GM18508 (cell line): ENCODE data around the gene ZNF789.
"Not testable (repeated sequence)": the region's sequence is repeated elsewhere in the genome, so short reads cannot be mapped to it uniquely, and the experiment has no call there.

Experiments used
- ATAC-seq: cut with Tn5 transposase; IDR thresholded peaks from one replicate; pipeline ENCODE4 v1.9.1; 2021; ENCODE audit warnings: moderate number of reproducible peaks; ENCODE audit not compliant: insufficient read depth, unreplicated experiment

Gene ZNF789

DNA sequence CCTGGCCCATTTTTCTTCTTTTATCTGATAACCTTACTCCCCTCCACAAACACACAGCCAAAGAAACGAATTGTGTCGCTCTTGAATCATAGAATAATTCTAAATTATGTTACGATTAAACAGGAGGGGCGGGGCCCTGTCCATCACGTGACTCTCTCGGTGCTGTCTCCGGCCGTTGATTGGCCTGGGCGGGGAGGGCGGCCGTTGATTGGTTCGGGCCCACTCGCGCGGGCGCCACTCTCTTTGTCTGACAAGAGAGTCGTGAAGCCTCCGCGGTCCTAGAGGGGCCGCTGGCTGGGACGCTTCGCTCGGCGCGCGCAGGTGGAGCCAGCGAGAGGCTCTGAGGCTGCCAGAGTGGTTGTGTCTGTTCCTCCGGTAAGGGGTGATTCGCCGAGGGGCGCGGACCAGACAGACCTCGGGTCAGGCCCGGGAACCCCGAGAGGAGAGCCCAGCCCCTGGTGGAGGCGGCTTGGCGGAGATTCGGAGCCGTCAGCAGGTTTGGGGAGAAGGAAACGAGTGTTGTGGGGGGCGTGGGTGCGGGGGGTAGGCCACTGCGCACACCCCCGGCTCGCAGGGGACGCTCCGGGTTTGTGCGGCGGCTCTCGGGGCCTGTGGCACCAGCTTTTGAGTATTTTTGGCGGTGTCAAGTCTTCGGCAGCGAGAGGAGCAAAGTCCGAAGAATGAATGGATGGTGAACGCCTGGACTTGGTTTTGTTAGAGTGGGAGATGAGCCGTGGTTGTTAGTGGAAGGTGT is at the start of gene ZNF789:
Gene ZNF789, plus strand, starts transcription at position 330 of the 754 bp plus-strand sequence. CDS start 3,567 bp downstream, outside the sequence.
- peak; percentile 69 for ATAC-seq

- ATAC-seq = no peak
Observed at GRCh38 chr7:99424932-99425730, 47.6 kb upstream of the ZNF789 start.

GRCh38 chr7:99428972-99429566 is 43.6 kb upstream of the ZNF789 start:
- ATAC-seq = no peak

GRCh38 chr7:99429756-99430155 is 42.9 kb upstream of the ZNF789 start:
- ATAC-seq = no peak

GRCh38 chr7:99431756-99432540 is 40.7 kb upstream of the ZNF789 start:
- not testable (repeated sequence) for ATAC-seq

DNA sequence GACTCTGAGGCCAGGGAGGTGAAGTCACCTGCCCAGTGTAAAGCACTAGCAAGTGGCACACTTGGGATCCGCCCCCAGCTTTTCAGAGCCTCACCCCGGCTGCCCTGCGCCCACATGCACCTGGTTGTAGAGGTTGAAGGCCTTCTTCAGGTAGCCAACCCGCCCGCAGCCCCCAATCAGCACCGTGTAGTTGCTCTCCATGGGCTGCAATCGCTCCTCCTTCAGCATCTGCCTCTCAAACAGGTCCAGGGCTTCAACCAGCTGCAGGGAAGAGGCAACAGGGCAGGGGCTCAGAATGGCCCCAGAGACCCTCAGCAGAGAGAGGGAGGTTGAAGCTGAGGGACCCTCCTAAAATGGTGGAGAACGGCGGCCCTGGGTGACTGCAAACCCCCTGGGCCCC is 39.5 kb upstream of the ZNF789 start:
- no peak for ATAC-seq

DNA sequence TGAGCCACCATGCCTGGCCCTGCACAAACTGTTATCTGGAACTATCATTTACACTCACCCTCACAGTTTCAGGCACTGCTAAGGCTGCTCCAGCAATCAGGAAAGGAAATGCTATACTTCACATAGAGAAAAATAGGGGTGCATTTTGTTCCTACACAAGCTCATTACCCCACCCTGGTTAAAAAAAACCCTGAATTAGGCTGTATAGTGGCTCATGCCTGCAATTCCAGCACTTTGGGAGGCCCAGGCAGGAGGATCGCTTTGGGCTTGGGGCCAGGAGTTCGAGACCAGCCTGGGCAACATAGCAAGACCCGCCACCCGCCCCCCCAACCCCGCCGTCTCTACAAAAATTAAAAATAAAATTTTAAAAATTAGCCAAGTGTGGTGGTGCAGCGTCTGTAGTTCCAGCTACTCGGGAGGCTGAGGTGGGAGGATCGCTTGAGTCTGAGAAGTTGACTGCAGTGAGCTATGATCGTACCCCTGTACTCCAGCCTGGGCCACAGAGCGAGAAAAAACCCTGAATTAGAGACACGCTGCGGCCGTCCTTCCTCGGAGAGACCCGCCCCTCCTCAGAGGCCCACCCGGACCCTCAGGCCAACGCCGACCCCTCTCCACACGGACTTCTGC is 34.6 kb upstream of the ZNF789 start:
- ATAC-seq = no peak

DNA sequence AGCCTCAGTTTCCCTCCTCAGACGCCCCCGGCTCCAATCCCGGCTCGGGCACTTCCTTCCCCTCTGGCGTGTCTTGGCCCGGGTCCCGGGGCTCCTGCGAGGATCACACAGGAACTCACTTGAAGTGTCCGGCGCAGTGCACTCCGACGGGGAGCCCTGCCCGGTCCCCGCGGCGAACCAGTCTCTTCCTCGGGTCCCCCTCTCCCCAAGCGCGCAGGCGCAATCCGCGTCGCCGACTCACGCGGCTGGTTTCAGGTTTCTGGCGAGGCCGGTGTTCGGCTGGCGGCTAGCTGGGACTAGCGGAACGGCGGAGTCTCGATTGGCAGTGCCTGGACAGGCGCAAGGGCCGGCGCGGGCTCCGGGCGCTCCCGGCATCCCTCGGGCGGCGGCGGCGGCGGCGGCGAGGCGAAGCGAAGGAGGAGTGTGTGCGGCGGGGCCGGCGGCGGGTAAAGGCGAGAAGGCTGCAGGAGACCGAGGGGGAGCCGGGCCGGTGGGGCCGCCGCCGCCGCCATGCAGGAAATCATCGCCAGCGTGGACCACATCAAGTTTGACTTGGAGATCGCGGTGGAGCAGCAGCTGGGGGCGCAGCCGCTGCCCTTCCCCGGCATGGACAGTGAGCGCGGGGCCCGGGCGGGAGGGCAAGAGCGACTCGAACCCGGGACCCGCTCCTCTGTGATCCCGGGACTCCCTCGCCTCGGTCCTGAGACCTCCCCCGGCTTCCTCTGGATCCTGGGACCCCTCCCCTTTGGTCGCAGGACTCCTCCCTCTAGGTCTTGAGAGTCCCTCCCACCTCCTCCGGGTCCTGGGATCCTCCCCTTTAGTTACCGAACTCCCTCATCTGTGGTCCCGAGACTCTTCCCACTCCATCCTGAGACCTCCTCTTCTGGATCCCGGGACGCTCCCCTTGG is 33.9 kb upstream of the ZNF789 start, which contains the start of the genes CPSF4 and PTCD1:
Gene CPSF4, plus strand, starts transcription at position 371 of the 908 bp plus-strand sequence. Its CDS starts 140 bp downstream, at position 511.
Gene PTCD1, minus strand, starts transcription at position 226 of the 908 bp plus-strand sequence. CDS start 3,556 bp downstream, outside the sequence.
- peak; percentile 61 for ATAC-seq

- ATAC-seq = no peak
Observed at GRCh38 chr7:99440195-99440594, 32.5 kb upstream of the ZNF789 start.

DNA sequence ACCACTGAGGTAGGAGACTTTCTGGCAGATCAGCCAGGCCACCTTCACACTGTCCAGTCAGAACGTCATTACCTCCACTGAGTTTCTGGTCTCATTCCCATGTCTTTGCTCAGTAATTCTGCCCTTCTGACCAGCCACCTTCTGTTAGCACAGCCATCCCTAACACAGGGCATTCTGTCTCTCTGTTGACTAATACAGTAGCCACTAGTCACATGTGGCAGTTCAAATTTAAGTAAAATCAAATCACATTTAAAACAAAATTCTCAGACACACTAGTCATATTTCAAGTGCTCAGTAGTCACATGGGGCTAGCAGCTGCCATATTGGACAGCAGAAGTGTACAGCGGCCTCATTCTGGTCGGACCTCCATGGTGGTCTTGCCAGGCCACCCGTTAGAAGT is 26.6 kb upstream of the ZNF789 start:
- no peak for ATAC-seq

- no peak for ATAC-seq
Observed at GRCh38 chr7:99447943-99448342, 24.7 kb upstream of the ZNF789 start.

- no peak for ATAC-seq
Observed at GRCh38 chr7:99448855-99449254, 23.8 kb upstream of the ZNF789 start.

- ATAC-seq = no peak
Observed at GRCh38 chr7:99449326-99449725, 23.4 kb upstream of the ZNF789 start.

DNA sequence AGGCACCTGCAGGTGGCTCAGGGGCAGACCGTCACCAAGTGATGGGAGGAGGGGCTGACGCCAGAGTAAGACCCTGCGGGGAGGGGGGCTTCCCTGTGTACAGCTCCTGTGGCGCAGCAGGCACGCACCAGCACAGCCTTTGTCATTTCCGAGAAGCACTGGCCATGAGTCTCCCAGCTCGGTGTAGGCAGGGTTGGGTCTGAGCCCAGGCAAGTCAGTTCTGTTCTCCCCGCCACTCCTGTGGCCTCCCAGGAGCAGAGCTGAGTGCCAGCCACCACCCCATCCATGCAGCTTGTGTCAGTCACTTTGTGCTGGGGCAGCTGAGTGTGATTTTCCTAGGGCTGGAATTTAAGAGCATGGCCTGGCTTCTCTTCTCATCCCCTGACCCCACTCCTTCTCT is 20.8 kb upstream of the ZNF789 start:
- ATAC-seq = no peak

DNA sequence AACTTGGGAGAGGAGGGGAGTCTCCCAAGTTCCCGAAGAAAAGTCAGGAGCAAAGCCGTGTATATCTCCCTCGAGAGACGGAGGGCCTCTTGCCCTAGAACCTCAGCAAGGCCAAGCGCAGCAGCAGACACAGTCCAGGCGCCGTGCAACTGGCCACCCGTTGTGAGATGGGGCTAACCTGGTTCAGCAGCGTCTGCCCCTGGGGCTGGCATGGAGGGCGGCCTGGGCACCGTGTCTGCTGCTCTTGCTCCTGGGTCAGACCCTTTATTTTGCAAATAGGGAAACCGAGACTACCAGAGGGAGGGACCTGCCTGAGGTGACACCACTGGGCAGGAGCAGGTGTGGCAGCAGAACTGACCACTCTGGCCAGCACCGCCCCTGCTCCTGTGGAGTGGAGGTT is 20.1 kb upstream of the ZNF789 start:
- no peak for ATAC-seq

GRCh38 chr7:99453105-99453504 is 19.6 kb upstream of the ZNF789 start:
- ATAC-seq = no peak

- no peak for ATAC-seq
Observed at GRCh38 chr7:99455874-99456273, 16.8 kb upstream of the ZNF789 start.

- ATAC-seq = no peak
Observed at GRCh38 chr7:99456288-99456687, 16.4 kb upstream of the ZNF789 start.
